ENCODE data around the gene AQP1.

AQP1 gene

GRCh38 chr7:30933124-30933974 lies 21.7 kb downstream of the AQP1 start:
- TF ChIP-seq CEBPB (IDR thresholded peaks at IDR 0.05) (no peak), TEAD4 (IDR thresholded peaks at IDR 0.05) (no peak), TCF12 (IDR thresholded peaks at IDR 0.05; ENCODE audit: low read depth) (no peak), CREB1 (IDR thresholded peaks at IDR 0.05; ENCODE audit: low read depth) (no peak), NFIC (IDR thresholded peaks at IDR 0.05) (no peak), YY1 (IDR thresholded peaks at IDR 0.05; ENCODE audit: low read depth) (no peak), MAX (IDR thresholded peaks at IDR 0.05) (no peak), ZBTB7A (IDR thresholded peaks at IDR 0.05; ENCODE audit: low read depth) (no peak), REST (IDR thresholded peaks at IDR 0.05; ENCODE audit: low read depth) (no peak), USF1 (IDR thresholded peaks at IDR 0.05) (no peak), EGR1 (IDR thresholded peaks at IDR 0.05) (no peak)

- no peak for TF ChIP-seq NFIC (IDR thresholded peaks at IDR 0.05)
- TF ChIP-seq EGR1 (IDR thresholded peaks at IDR 0.05): no peak
- TF ChIP-seq RAD21 (IDR thresholded peaks at IDR 0.05; ENCODE audit: low read depth): no peak
- TF ChIP-seq ZBTB7A (IDR thresholded peaks at IDR 0.05; ENCODE audit: low read depth): no peak
- TF ChIP-seq TEAD4 (IDR thresholded peaks at IDR 0.05): no peak
- no peak for TF ChIP-seq TAF1 (IDR thresholded peaks at IDR 0.05; ENCODE audit: low read depth)
- TF ChIP-seq FOXM1 (IDR thresholded peaks at IDR 0.05; ENCODE audit: borderline replicate concordance, low read depth): no peak
- TF ChIP-seq REST (IDR thresholded peaks at IDR 0.05; ENCODE audit: low read depth): no peak
- TF ChIP-seq TCF12 (IDR thresholded peaks at IDR 0.05; ENCODE audit: low read depth): no peak
- TF ChIP-seq EP300 (IDR thresholded peaks at IDR 0.05; ENCODE audit: borderline replicate concordance): no peak
- no peak for TF ChIP-seq MAX (IDR thresholded peaks at IDR 0.05)
- TF ChIP-seq USF1 (IDR thresholded peaks at IDR 0.05): no peak
- TF ChIP-seq CREB1 (IDR thresholded peaks at IDR 0.05; ENCODE audit: low read depth): no peak
- no peak for TF ChIP-seq CEBPB (IDR thresholded peaks at IDR 0.05)
- no peak for TF ChIP-seq YY1 (IDR thresholded peaks at IDR 0.05; ENCODE audit: low read depth)
Observed at GRCh38 chr7:30934225-30934624, 22.6 kb downstream of the AQP1 start.

- no peak for TF ChIP-seq FOXM1 (IDR thresholded peaks at IDR 0.05; ENCODE audit: borderline replicate concordance, low read depth)
- no peak for TF ChIP-seq ZBTB7A (IDR thresholded peaks at IDR 0.05; ENCODE audit: low read depth)
- no peak for TF ChIP-seq NFIC (IDR thresholded peaks at IDR 0.05)
Observed at GRCh38 chr7:30934732-30935568, 23.3 kb downstream of the AQP1 start.

- TF ChIP-seq TEAD4 (IDR thresholded peaks at IDR 0.05) (no peak), TCF12 (IDR thresholded peaks at IDR 0.05; ENCODE audit: low read depth) (no peak), CREB1 (IDR thresholded peaks at IDR 0.05; ENCODE audit: low read depth) (no peak), MAX (IDR thresholded peaks at IDR 0.05) (no peak), RAD21 (IDR thresholded peaks at IDR 0.05; ENCODE audit: low read depth) (no peak), TAF1 (IDR thresholded peaks at IDR 0.05; ENCODE audit: low read depth) (no peak), EGR1 (IDR thresholded peaks at IDR 0.05) (no peak), REST (IDR thresholded peaks at IDR 0.05; ENCODE audit: low read depth) (no peak), NFIC (IDR thresholded peaks at IDR 0.05) (no peak), FOXM1 (IDR thresholded peaks at IDR 0.05; ENCODE audit: borderline replicate concordance, low read depth) (no peak), EP300 (IDR thresholded peaks at IDR 0.05; ENCODE audit: borderline replicate concordance) (no peak), YY1 (IDR thresholded peaks at IDR 0.05; ENCODE audit: low read depth) (no peak), CEBPB (IDR thresholded peaks at IDR 0.05) (no peak), ZBTB7A (IDR thresholded peaks at IDR 0.05; ENCODE audit: low read depth) (no peak), USF1 (IDR thresholded peaks at IDR 0.05) (no peak)
Observed at GRCh38 chr7:30935569-30935877, 23.9 kb downstream of the AQP1 start.
